Frontal cortex (tissue), 4 donors: ENCODE results near the gene SF3B6. TPM values are rescaled to one million over a fixed set of nuclear protein-coding genes. Genes with fewer than 3 reads are reported as not detected.
"Not testable (repeated sequence)": the region's sequence is repeated elsewhere in the genome, so short reads cannot be mapped to it uniquely, and the experiment has no call there.

Experiments
- DNase-seq, 2 donors: peaks; one replicate each; pipeline ENCODE4 v3.0.0; 2012; ENCODE audit warnings: low spot score in 2 of 2
- FAIRE-seq: peaks from 2 replicates; lab custom pipeline; 2012; peaks lifted over from hg19 to GRCh38; lab: Jason Lieb, UNC
- total RNA-seq: library from RNA; depleted of rRNA; stranded (reverse); fragments of >200 nt; gene quantifications from one replicate; pipeline ENCODE4 v1.2.3, GENCODE V29; 2014
- donor health status: control.
- donor health status: control.
- donor health status: control.

The SF3B6 gene
- total RNA-seq, 1 donor from 2014 or later: 125 TPM

DNA sequence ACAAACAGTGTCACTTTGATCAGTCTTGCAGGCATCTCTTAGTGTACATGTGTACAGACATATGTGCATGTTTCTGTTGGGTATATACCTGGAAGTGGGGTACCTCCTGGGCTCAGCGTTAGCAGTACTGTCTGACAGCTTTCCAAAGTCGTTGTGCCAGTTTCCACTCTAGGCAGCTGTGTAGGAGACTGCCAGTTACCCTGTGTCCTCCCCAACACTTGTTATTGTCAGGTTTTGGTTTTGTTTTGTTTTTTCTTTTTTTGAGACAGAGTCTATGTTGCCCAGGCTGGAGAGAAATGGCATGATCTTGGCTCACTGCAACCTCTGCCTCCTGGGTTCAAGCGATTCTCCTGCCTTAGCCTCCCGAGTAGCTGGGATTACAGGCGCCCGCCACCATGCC is 20.4 kb downstream of the SF3B6 start:
- FAIRE-seq: no peak
- DNase-seq: no peak

DNA sequence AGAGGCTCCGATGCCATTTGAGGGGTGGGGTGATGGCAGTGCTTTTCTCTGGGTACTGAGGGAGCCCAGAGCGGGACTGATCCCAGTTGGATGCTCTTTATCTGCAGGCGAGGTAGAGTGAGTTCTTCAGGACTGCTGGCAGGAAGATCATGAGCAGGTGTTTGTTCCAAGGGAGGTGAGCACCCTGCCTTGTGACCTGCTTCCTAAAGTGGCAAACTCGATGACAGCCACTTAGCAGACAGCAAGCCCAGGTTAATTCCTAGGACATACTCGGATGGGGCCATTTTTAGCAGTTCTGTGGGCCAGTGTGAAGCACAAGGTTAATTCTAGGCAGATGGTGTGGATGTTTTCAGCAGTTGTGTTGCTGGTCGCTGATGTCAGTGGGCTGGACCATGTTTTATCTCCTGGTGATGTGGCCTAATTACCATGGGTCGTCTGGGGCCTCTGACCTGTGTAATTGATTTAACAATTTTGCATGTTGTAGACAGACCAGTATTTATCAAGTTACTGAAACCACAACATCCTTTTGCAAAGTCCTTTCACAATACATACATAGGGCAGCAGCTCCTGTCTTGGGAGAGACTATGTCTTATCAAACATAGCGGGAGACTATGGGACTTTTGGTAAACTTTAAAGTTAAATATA is 21.6 kb downstream of the SF3B6 start:
- no peak for DNase-seq
- FAIRE-seq: no peak

GRCh38 chr2:24052951-24053350 is 23.2 kb downstream of the SF3B6 start:
- FAIRE-seq (no peak), DNase-seq (no peak)

GRCh38 chr2:24051833-24052232 is 24.3 kb downstream of the SF3B6 start:
- no peak for FAIRE-seq
- DNase-seq: no peak

DNA sequence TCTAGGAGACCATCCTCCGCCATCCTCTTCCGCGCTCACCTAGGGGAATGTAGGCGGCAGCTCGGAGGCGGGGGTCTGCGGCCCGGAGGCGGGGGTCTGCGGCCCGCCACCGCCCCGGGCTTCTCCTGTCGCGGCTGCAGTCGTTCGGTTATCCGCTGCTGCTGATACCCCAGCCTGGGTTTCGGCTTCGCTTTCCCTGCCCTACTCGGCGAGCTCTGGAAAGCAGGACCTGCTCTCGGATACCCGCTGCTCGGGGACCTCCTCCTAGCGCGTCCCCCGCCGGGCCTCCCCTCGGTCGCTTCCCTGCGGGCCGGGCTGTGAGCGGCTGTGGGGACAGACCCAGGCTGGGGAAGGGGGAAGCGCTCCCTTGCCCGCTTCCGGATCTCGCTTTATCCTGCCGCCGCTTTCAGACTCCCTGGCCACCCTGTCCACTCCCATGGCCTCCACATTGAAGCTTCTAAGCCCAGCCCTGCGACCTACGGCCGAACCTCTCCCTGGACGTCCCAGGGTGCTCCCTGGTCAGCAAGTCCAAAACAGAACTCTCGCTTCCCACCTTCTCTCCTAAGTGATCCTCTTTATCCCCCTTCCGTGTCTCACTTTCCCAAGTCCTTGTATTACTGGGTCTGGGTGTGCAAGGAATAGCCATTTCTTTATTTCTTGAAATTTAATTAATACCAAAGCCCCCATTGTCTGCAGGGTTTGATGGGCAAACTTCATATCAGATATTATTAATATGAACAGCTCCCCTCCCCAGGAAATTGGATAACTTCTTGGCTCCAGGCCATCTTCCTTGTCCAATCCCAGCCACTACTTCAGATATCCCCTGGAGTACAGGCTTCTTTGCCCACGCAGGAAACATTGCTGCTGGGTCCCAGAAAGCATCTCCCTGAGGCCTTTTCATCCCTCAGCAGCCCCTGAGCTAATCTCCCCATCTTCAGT is 25.8 kb downstream of the SF3B6 start:
- FAIRE-seq (no peak), DNase-seq (peak in 1 of 2 donors; percentile 7)

- DNase-seq: peak; percentile 36 to 44
- FAIRE-seq: no peak
Observed at GRCh38 chr2:24049485-24050021, 26.6 kb downstream of the SF3B6 start, which contains the start of gene FKBP1B. FKBP1B (plus strand) TSS chr2:24049741; CDS start chr2:24049850, 109 bp downstream.

DNA sequence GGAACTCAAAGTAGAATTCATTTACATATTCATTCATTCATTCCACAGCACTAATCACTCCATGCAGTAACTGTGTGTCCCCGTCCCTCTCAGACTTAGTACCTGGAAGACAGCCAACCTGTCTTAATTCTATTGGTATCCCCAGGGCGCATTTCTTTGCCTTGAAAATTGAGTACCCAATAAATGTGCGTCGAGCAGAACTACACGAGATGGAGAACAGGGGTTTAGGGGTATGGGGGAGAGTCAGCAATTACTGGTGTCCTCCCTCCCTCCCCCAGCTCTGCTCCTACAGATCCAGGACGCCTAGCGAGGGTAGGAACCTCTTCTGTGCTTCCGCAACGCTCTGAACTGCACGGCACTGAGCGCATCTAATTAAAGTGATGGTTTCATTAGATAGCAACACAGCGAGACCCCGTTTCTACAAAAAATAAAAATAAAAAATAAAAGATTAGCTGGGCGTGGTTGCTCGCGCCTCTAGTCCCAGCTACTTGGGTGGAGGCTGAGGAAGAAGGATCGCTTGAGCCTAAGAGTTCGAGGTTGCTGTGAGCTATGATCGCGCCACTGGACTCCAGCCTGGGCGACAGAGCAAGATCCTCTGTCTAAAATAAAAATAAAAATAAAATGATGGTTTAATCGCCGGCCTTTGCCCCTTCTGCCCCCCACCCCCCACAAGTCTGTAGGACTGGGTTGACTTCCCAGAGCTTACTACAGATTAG is 27.2 kb downstream of the SF3B6 start:
- DNase-seq: no peak
- no peak for FAIRE-seq

DNA sequence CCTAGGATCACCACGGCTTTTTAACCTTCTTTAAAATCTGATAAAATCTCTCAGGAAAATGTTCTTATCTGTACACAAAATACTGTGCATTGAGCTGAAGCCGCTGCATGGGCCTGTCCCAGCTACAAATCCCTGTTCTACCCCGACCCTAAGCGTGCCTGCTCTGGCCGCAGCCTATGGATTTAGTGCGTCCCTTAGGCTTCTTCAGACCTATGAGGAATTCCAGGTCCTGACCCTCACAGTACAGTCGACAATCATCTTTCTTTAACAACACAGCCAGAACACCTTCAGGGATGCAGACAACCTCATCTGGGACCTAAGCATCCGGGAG is 28.5 kb downstream of the SF3B6 start:
- no peak for FAIRE-seq
- no peak for DNase-seq

GRCh38 chr2:24046930-24047702 is 29.0 kb downstream of the SF3B6 start, which contains the start of gene WDCP:
WDCP (minus strand) TSS chr2:24047391; CDS start chr2:24039494, 7,897 bp downstream.
- peak; percentile 70 for FAIRE-seq
- DNase-seq: peak; percentile 84

DNA sequence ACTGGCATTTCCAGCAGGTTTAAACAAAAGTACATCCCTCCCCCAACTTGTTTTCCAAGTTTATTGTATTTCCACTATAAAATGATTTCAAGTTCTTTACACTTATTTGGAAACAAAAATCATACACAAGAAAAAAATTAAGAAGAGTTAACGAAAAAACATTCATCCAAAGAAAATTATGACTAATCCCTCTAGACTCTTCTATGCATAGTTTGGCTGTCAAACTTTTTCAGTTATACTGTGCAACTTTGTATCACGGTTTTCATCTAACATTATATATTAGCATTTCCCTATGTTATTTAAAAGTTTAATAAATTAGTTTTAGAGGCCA is 29.6 kb downstream of the SF3B6 start:
- no peak for DNase-seq
- FAIRE-seq: no peak

DNA sequence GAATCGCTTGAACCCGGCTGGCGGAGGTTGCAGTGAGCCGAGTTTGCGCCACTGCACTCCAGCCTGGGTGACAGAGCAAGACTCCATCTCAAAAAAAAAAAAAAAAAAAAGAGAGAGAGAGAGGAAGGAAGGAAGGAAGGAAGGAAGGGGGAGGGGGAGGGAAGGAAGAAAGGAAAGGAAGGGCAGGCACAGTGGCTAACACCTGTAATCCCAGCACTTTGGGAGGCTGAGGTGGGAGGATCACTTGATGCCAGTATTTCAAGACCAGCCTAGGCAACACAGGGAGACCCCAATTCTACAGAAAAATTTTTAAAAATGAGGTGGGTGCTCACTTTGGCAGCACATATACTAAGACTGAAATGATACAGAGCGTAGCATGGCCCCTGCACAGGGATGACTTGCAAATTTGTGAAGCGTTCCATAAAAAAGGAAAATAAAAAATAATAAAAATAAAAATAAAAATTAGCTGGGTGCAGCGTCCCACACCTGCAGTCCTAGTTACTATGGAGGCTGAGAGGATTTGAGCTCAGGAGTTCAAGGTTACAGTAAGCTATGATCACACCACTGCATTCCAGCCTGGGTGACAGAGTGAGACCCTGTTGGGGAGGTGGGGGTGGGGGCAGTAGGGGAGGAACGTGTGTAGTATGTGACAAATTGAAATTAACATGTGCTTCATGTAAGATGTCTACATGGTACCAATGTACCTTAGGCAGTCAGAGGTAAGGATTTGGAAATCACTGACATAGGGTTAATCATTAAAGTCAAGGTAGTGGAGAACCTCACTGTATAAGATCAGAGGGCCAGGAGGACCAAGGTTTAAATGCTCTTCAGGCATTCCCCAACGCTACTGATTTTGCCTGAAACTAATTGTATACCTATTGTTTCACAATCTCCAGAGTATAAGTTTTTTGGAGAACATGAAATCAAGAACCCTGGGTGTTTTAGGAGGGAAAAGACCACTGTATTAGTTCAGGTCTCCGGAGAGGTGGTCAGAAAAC is 30.3 kb downstream of the SF3B6 start:
- no peak for DNase-seq

DNA sequence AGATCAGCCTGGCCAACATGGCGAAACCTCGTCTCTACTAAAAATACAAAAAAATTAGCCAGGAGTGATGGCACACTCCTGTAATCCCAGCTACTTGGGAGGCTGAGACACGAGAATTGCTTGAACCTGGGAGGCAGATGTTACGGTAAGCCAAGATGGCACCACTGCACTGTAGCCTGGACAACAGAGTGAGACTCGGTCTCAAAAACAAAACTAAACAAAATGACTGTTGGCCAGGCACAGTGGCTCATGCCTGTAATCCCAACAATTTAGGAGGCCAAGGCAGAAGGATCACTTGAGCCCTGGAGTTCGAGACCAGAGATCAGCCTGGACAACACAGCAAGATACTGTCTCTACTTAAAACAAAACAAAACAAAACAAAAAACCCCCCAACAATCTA is 33.0 kb downstream of the SF3B6 start:
- DNase-seq, FAIRE-seq: not testable (repeated sequence)

More for the DNA sequence above, 30.3 kb downstream of the SF3B6 start:
- no peak for FAIRE-seq

GRCh38 chr2:24040511-24040910 is 35.6 kb downstream of the SF3B6 start:
- no peak for FAIRE-seq
- no peak for DNase-seq

- DNase-seq (no peak), FAIRE-seq (no peak)
Observed at GRCh38 chr2:24038786-24039499, 37.2 kb downstream of the SF3B6 start.

GRCh38 chr2:24026233-24026632 is 49.9 kb downstream of the SF3B6 start:
- DNase-seq (no peak), FAIRE-seq (no peak)

DNA sequence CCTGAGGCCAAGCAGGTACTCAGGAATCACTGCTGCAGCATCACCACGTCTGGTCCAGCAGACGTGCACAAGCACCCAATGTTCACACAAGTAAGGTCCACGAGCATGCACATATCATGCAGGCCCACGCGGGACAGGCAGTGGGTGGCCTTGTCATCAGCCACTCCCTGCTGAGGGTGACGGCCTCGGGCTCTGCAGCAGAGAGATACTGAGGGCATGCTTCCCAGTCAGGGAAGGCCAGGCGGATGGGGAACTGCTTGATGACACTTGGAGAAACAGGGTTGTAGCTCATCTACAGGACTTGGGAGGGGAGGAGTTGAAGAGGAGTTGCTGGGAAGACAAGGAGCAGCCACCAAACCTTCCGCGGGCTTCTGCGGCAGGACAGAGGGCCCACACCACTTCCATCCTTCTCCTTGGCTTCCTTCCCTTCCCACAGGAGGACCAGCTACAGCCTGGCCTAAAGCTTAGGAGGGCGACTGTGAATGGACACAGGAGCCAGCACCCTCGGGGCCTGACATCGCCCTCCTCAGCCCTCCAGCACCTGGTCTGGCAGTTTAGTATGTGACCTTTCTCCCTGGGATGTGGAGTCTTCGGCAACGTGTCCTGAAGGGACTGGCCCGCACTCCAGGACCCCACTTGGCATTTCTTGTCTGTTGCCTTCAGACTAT is 51.0 kb downstream of the SF3B6 start:
- FAIRE-seq: no peak
- no peak for DNase-seq

GRCh38 chr2:24024018-24024417 is 52.1 kb downstream of the SF3B6 start:
- no peak for DNase-seq
- no peak for FAIRE-seq
